HL-60 (cell line): ENCODE results near the gene WDR31.

Source experiments
- DNase-seq, 2 experiments: peaks; one replicate each; pipeline ENCODE4 v3.0.0-alpha.2; 2010 to 2020; ENCODE audit warnings: low read depth in 1 of 2, low spot score in 1 of 2
- H3K27ac ChIP-seq: fragments of 250-450 bp; sonication (Bioruptor Pico); replicated peaks from 2 replicates; pipeline ENCODE4 v1.5.1; 2020; ENCODE audit warnings: mild to moderate bottlenecking, moderate library complexity
- H3K27me3 ChIP-seq: fragments of 250-450 bp; sonication (Bioruptor Pico); 2 replicates; pipeline ENCODE4 v1.5.1; 2021; ENCODE audit warnings: mild to moderate bottlenecking, moderate library complexity; ENCODE audit not compliant: insufficient read depth, poor library complexity, severe bottlenecking
- H3K4me3 ChIP-seq: replicated peaks from 2 replicates; pipeline ENCODE4 v1.5.1; 2011; ENCODE audit warnings: mild to moderate bottlenecking, control low read depth, low read length; ENCODE audit not compliant: insufficient read depth
- CTCF ChIP-seq: IDR thresholded peaks from one replicate; pipeline ENCODE4 v1.5.1; 2011; ENCODE audit warnings: low read length, control low read depth, inconsistent platforms; ENCODE audit not compliant: insufficient read depth
- GABPA ChIP-seq: IDR thresholded peaks from 2 replicates; pipeline ENCODE4 v1.6.1; 2012; ENCODE audit warnings: low read depth
- POLR2AphosphoS5 ChIP-seq: IDR thresholded peaks from 2 replicates; pipeline ENCODE4 v1.6.1; 2012; ENCODE audit warnings: low read depth
- REST ChIP-seq: IDR thresholded peaks from 2 replicates; pipeline ENCODE4 v1.6.1; 2012; ENCODE audit warnings: low read depth; ENCODE audit not compliant: insufficient replicate concordance
- SPI1 ChIP-seq: IDR thresholded peaks from 2 replicates; pipeline ENCODE4 v1.6.1; 2012; ENCODE audit warnings: low read depth, mild to moderate bottlenecking, borderline replicate concordance

Gene WDR31

GRCh38 chr9:113328045-113328782 is 11.9 kb downstream of the WDR31 start:
- no peak overlapping the region for H3K4me3 ChIP-seq
- H3K27ac ChIP-seq = no peak overlapping the region
- TF ChIP-seq SPI1 = no peak
- no peak for TF ChIP-seq REST
- no peak for TF ChIP-seq POLR2AphosphoS5
- no peak for TF ChIP-seq GABPA
- no peak for TF ChIP-seq CTCF
- no peak for DNase-seq
- no peaks in the 10 kb centered on the region for H3K27me3 ChIP-seq

- no peak for TF ChIP-seq POLR2AphosphoS5
- no peak for TF ChIP-seq SPI1
- TF ChIP-seq REST = no peak
- no peak for TF ChIP-seq CTCF
- TF ChIP-seq GABPA = no peak
- no peaks in the 10 kb centered on the region for H3K27me3 ChIP-seq
- no peak overlapping the region for H3K27ac ChIP-seq
- no peak for DNase-seq
- H3K4me3 ChIP-seq = no peak overlapping the region
Measured at GRCh38 chr9:113326230-113326629, 13.8 kb downstream of the WDR31 start.

GRCh38 chr9:113322671-113323070 is 17.4 kb downstream of the WDR31 start:
- H3K27ac ChIP-seq = no peak overlapping the region
- DNase-seq = no peak
- H3K27me3 ChIP-seq = no peaks in the 10 kb centered on the region
- no peak for TF ChIP-seq POLR2AphosphoS5
- no peak for TF ChIP-seq SPI1
- TF ChIP-seq REST = no peak
- no peak for TF ChIP-seq GABPA
- no peak for TF ChIP-seq CTCF
- no peak overlapping the region for H3K4me3 ChIP-seq
